Fibroblast of skin of scalp (primary cell): Measurements from ENCODE around the gene AXIN2.
"Not testable (repeated sequence)": the region's sequence is repeated elsewhere in the genome, so short reads cannot be mapped to it uniquely, and the experiment has no call there.

ENCODE experiments used
- DNase-seq: peaks from one replicate; pipeline ENCODE4 v3.0.0-alpha.2; 2013

AXIN2 gene

GRCh38 chr17:65536573-65537342 lies 24.7 kb downstream of the AXIN2 start:
- DNase-seq = peak; percentile 66

- peak; percentile 58 for DNase-seq
Measured at GRCh38 chr17:65535777-65536572, 25.5 kb downstream of the AXIN2 start.

- no peak for DNase-seq
Measured at GRCh38 chr17:65533852-65534457, 27.5 kb downstream of the AXIN2 start.

GRCh38 chr17:65533056-65533745 lies 28.2 kb downstream of the AXIN2 start:
- DNase-seq = no peak

- DNase-seq = no peak
Measured at GRCh38 chr17:65532101-65532890, 29.2 kb downstream of the AXIN2 start.

GRCh38 chr17:65531256-65532100 lies 30.0 kb downstream of the AXIN2 start:
- DNase-seq = peak; percentile 81

GRCh38 chr17:65530523-65531255 lies 30.8 kb downstream of the AXIN2 start:
- no peak for DNase-seq

GRCh38 chr17:65529761-65530522 lies 31.5 kb downstream of the AXIN2 start:
- no peak for DNase-seq

- DNase-seq = no peak
Measured at GRCh38 chr17:65529040-65529633, 32.3 kb downstream of the AXIN2 start.

GRCh38 chr17:65527857-65528591 lies 33.4 kb downstream of the AXIN2 start:
- DNase-seq = no peak

GRCh38 chr17:65527381-65527780 lies 34.1 kb downstream of the AXIN2 start:
- no peak for DNase-seq

- DNase-seq = not testable (repeated sequence)
Measured at GRCh38 chr17:65526854-65527253, 34.6 kb downstream of the AXIN2 start.

- DNase-seq = no peak
Measured at GRCh38 chr17:65523853-65524664, 37.4 kb downstream of the AXIN2 start.

- no peak for DNase-seq
Measured at GRCh38 chr17:65523411-65523810, 38.0 kb downstream of the AXIN2 start.

- no peak for DNase-seq
Measured at GRCh38 chr17:65522751-65523404, 38.6 kb downstream of the AXIN2 start.

GRCh38 chr17:65519462-65519861 lies 42.0 kb downstream of the AXIN2 start:
- DNase-seq = no peak

- DNase-seq = peak; percentile 65
Measured at GRCh38 chr17:65518256-65518655, 43.2 kb downstream of the AXIN2 start.
